ENCODE results near the gene TMA7B.

TMA7B gene

GRCh38 chr22:39917197-39917643, 43.0 kb upstream of the TMA7B start:
- no peak overlapping the region for H3K27ac ChIP-seq

GRCh38 chr22:39917776-39918495, 42.3 kb upstream of the TMA7B start:
- TF ChIP-seq CTCF (conservative IDR thresholded peaks at IDR 0.05) (no peak), ZFX (IDR thresholded peaks at IDR 0.05) (no peak)
- H3K27ac ChIP-seq, result no peak overlapping the region

More at GRCh38 chr22:39917197-39917643, 43.0 kb upstream of the TMA7B start:
- no peak for TF ChIP-seq CTCF (conservative IDR thresholded peaks at IDR 0.05)
- TF ChIP-seq ZFX (IDR thresholded peaks at IDR 0.05), result no peak

GRCh38 chr22:39920134-39920743, 40.0 kb upstream of the TMA7B start:
- TF ChIP-seq CTCF (conservative IDR thresholded peaks at IDR 0.05) (no peak), ZFX (IDR thresholded peaks at IDR 0.05) (no peak)
- H3K27ac ChIP-seq, result no peak overlapping the region

GRCh38 chr22:39923696-39924095, 36.5 kb upstream of the TMA7B start:
- no peak for TF ChIP-seq ZFX (IDR thresholded peaks at IDR 0.05)
- no peak for TF ChIP-seq CTCF (conservative IDR thresholded peaks at IDR 0.05)
- H3K27ac ChIP-seq, result no peak overlapping the region

GRCh38 chr22:39924286-39924685, 35.9 kb upstream of the TMA7B start:
- H3K27ac ChIP-seq, result no peak overlapping the region
- TF ChIP-seq CTCF (conservative IDR thresholded peaks at IDR 0.05) (no peak), ZFX (IDR thresholded peaks at IDR 0.05) (no peak)

GRCh38 chr22:39925273-39925672, 34.9 kb upstream of the TMA7B start:
- no peak overlapping the region for H3K27ac ChIP-seq
- no peak for TF ChIP-seq ZFX (IDR thresholded peaks at IDR 0.05)

GRCh38 chr22:39925909-39926679, 34.1 kb upstream of the TMA7B start:
- TF ChIP-seq CTCF (conservative IDR thresholded peaks at IDR 0.05) (no peak), ZFX (IDR thresholded peaks at IDR 0.05) (no peak)
- H3K27ac ChIP-seq, result no peak overlapping the region
